Prostate gland (tissue), 2 donors: ENCODE results near the gene CNRIP1.

Source experiments
- POLR2A ChIP-seq: fragments of 450-650 bp; IDR thresholded peaks from one replicate; pipeline ENCODE4 v1.6.1; 2016; ENCODE audit warnings: antibody characterized with exemption, mild to moderate bottlenecking
- POLR2AphosphoS5 ChIP-seq: sonication (generic); formaldehyde crosslinking; IDR thresholded peaks from one replicate; pipeline ENCODE4 v1.6.1; 2017; ENCODE audit warnings: antibody characterized with exemption
- TF ChIP-seq, protein P1 (sequence below), 4 experiments: fragments of 200-600 bp in 2 of 4; fragments of 450-650 bp in 2 of 4; sonication (generic) in 2 of 4; IDR thresholded peaks; 1 replicate in 3 of 4; 2 replicates in 1 of 4; pipeline ENCODE4 v1.5.1; 2016 to 2019; ENCODE audit warnings: antibody characterized with exemption in 4 of 4, mild to moderate bottlenecking in 2 of 4, moderate library complexity in 2 of 4

- TF ChIP-seq POLR2A (no peak), POLR2AphosphoS5 (no peak)
- TF ChIP-seq, protein P1, sequence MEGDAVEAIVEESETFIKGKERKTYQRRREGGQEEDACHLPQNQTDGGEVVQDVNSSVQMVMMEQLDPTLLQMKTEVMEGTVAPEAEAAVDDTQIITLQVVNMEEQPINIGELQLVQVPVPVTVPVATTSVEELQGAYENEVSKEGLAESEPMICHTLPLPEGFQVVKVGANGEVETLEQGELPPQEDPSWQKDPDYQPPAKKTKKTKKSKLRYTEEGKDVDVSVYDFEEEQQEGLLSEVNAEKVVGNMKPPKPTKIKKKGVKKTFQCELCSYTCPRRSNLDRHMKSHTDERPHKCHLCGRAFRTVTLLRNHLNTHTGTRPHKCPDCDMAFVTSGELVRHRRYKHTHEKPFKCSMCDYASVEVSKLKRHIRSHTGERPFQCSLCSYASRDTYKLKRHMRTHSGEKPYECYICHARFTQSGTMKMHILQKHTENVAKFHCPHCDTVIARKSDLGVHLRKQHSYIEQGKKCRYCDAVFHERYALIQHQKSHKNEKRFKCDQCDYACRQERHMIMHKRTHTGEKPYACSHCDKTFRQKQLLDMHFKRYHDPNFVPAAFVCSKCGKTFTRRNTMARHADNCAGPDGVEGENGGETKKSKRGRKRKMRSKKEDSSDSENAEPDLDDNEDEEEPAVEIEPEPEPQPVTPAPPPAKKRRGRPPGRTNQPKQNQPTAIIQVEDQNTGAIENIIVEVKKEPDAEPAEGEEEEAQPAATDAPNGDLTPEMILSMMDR (IDR thresholded peaks at IDR 0.05), result no peak
Measured at GRCh38 chr2:68263632-68264031, 56.1 kb downstream of the CNRIP1 start.
